ENCODE data around the gene SLC6A12.
"Not testable (repeated sequence)": the region's sequence is repeated elsewhere in the genome, so short reads cannot be mapped to it uniquely, and the experiment has no call there.

Gene SLC6A12

DNA sequence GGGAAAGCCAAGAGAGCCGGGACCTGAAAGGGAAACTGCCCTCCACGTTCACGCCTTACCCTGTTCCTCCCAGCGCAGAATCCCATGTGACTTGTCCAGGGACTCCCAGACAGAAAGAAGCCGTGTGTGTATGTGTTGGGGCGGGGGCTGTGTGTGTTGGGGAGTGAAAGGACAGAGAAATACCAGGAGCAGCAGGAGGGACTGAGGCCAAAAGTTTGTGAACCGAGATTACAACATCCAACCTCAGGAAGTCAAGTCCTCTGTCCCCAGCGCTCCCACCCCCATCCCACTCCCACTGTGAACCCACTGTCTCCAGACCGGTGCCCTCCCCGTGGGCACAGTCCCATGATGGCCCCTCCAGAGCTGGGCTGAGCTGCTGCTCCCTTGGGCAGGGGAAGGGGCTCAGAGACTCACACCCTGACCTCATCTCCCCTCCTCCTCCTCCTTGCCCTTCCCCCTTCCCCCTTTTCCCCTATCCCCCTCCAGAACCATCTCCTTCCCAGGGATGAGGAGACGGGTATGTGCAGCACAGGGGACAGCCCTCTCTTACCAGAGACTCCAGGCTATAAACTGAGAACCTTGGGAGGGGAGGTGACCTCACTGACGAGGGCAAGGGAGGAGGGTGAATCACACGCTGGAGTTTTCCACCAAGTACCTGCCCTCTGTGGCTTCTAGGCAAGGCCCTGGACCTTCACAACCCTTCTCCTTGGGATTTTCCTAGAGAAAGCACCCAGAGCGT lies at the start of gene SLC6A12:
Gene SLC6A12, minus strand, starts transcription at position 155 of the 739 bp plus-strand sequence. CDS start 4,171 bp downstream, outside the sequence.
- no peak for DNase-seq (ENCODE audit: low read depth)

GRCh38 chr12:263574-263973 lies 49.6 kb upstream of the SLC6A12 start:
- no peak for DNase-seq (ENCODE audit: low read depth)

DNA sequence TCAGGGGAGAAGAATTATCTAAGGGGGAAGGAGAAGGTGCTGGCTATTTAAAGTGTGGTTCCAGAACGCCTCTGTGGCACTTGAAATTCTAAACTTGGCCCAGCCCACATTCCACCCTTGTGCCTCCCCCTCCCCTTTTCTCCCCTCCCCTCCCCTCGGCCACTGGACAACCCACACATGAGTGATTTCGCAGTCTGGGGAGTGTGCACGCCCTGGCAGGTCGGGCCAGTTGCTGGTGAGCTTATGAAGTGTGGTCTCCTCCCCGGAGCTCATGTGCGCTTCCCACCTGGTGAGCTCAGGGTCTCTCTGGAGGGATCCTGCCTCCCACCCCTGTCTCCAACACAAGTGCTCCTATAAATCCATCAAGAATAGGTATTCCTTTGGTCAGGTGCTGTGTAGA lies 48.9 kb upstream of the SLC6A12 start, which contains the start of gene SLC6A13:
Gene SLC6A13, minus strand, starts transcription at position 20 of the 400 bp plus-strand sequence. CDS start 2,784 bp downstream, outside the sequence.
- DNase-seq (ENCODE audit: low read depth) = no peak

DNA sequence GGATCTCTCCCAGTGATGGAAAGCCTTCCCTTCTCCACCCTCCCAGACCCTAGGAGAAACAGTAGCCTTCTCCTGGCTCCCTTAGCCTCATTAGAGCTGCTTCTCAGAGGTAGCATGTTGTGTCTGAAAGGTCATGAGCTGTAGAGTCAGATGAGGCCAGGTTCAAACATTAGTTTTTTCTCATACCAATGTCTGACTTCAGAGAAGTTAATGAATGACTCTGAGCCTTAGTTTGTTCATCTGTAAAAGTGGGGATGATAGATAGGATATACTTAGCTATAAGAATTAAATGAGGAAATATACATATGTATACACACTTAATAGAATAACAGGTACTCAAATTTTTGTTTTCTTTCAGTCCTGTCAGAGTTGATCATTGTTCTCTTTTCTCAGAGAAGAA lies 48.2 kb upstream of the SLC6A12 start:
- no peak for DNase-seq (ENCODE audit: low read depth)

DNA sequence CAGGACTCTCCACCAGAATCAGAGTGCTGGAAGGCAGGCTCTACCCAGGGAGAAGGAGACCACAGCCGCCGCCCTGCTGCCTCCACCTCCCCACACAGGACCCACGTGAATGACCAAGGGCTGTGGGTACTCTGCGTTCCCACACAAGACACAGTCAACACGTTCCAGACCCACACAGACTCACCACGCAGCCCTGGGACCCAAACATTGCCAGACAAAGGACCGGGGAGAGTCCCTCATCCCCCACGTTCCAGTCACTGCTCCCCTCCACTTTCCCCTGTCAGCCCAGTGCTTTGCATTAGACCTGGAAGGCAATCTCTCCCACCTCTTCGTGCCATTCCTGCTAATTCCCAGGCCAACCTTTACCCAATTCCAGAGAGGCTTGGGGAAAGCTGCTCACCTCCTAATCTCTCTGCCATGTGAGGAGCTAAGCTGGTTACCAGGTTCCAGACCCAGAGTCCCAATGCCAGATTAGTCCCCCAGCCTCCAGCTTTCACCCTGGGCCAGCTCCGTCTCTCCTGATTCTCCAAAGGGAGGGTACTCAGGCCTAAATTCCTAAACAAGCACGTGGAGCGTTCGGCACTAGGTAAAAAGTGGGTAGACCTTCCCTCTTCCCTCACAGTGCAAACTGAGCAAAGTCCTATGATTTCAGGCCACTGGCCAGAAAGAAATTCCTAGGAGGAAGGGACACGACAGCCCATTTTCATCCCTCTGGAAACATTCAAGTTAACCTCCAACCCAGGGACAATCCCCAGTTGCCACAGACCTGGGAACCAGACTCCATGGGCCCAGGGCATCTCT lies 43.8 kb upstream of the SLC6A12 start:
- no peak for DNase-seq (ENCODE audit: low read depth)

DNA sequence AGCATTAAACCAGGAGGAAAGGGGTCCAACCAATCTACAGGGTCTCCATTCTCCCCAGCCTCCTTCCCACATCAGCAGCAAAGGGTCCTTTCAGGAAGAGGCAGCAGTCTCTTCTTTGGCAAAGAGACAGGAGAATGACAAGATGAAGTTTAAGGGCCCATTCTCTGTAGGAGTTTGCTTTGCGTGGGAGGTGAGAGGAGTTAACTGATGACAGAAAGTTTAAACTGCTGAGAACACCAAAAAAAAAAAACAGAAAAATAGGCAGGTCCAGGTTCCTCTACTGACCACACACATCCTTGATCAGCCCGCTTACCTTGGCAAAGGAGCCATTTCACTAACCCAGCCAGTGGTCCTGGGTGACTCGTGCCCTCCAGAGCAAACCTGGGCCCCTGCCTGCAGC lies 43.0 kb upstream of the SLC6A12 start:
- DNase-seq (ENCODE audit: low read depth) = no peak

- no peak for DNase-seq (ENCODE audit: low read depth)
Observed at GRCh38 chr12:256225-256624, 42.3 kb upstream of the SLC6A12 start.

GRCh38 chr12:254912-255311 lies 41.0 kb upstream of the SLC6A12 start:
- DNase-seq (ENCODE audit: low read depth) = no peak

DNA sequence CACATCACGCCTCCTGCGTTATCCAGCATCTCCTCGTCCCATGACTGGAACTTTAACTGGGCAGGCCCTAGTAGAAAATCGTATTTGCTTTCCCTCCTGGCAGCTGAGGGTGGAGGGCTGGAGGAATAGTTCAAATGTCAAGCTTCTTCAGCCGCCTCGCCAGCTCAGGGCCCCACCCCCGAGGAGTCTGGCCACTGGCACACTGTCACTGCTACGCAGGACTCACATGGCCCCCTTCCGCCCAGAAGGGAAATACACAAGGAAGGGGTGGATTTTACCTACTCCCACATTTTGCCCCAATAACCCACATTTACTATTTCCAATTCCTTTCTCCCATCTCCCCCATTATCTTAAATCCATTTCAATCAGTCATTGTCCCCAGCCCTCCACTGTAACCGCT lies 40.1 kb upstream of the SLC6A12 start:
- DNase-seq (ENCODE audit: low read depth) = no peak

DNA sequence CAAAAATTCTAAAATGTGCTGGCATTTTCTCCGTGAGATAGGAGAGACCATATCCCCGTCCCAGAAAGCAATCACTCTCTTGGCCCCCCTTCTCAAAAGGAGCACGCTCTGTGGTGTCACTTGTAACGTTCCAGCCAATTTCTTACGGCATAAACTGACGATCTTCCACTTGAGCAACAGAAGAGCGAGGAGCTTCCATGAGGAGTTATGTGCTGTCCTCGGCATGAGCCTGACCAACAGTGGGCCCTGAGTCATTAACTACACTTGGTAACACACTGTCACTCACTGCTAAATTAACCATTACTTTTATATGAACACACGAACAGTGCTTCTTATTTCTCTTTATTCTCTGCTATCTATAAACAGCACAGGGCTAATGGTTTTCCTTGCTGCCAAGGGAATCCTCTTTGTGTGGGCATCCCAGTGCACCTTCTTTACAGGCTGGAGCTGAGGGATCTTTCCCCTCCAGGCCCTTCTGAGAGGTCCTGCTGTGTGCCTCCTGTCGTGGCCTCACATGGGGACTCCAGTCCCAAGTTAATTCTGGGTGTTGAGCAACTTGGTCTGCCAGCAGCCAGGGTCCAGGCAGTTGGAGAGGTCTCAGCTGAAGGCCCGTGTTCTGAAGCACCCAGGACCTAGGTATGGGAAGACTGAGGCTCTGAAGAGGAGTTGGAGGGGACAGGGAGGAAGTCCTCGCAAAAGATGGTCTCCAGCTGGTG lies 39.3 kb upstream of the SLC6A12 start:
- DNase-seq (ENCODE audit: low read depth) = no peak

- no peak for DNase-seq (ENCODE audit: low read depth)
Observed at GRCh38 chr12:252636-253035, 38.7 kb upstream of the SLC6A12 start.

DNA sequence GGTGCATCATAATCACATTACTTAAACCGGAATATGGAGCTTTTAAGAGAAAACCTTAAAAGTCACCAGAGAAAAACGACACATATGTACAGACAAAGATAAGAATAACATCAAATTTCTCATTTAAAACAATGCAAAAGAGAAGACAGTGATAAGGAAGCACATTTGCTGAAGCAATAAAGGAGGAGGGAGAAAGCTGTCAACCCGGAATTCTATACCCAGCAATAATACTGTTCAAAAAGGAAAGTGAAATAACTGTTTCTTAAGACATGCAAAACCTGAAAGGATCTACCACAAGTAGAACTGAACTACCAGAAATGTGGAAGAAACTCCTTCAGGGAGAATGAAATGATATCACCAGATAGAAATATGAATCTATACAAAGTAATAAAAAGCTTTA lies 33.3 kb upstream of the SLC6A12 start:
- DNase-seq (ENCODE audit: low read depth) = no peak

- DNase-seq (ENCODE audit: low read depth) = no peak
Observed at GRCh38 chr12:243381-243780, 29.4 kb upstream of the SLC6A12 start.

DNA sequence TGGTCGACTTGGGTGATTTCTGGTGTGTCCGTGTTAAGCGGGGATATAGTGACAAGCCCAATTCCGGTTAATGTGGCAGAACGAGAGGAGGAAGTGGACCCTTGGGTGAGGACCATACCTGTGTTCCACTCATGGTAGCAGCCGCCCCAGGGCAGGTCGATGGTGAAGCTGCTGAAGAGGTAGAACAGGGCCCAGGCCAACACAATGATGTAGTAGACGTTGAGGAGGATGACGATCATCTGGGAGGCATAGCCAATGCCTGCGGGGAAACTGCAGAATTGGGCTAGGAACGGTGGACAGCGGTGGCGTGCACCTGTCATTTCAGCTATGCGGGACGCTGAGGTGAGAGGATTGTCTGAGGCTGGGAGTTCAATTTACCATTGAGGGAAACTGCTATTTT lies 28.5 kb upstream of the SLC6A12 start:
- no peak for DNase-seq (ENCODE audit: low read depth)

GRCh38 chr12:241266-241665 lies 27.3 kb upstream of the SLC6A12 start:
- DNase-seq (ENCODE audit: low read depth) = no peak

GRCh38 chr12:240566-240965 lies 26.6 kb upstream of the SLC6A12 start:
- no peak for DNase-seq (ENCODE audit: low read depth)

- DNase-seq (ENCODE audit: low read depth) = no peak
Observed at GRCh38 chr12:238736-239398, 24.9 kb upstream of the SLC6A12 start.

DNA sequence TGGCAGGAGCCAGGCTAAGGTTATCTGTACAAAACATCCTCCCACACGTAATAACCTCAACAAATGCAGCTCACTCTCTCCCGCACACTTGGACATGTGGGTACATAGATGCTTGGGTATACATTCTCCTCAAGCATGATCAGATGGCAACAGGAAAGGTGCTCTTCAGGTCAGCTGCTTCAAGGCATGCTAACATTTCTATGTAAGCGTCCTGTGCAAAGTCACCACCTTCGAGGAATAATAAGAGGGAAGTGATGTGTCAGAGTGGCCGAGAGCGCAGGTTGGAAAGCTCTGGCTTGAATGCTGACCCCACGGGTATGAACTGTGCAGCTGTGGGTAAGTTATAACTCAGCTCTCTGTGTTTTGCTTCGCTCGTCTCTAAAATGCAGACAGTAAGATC lies 24.2 kb upstream of the SLC6A12 start:
- DNase-seq (ENCODE audit: low read depth) = no peak

DNA sequence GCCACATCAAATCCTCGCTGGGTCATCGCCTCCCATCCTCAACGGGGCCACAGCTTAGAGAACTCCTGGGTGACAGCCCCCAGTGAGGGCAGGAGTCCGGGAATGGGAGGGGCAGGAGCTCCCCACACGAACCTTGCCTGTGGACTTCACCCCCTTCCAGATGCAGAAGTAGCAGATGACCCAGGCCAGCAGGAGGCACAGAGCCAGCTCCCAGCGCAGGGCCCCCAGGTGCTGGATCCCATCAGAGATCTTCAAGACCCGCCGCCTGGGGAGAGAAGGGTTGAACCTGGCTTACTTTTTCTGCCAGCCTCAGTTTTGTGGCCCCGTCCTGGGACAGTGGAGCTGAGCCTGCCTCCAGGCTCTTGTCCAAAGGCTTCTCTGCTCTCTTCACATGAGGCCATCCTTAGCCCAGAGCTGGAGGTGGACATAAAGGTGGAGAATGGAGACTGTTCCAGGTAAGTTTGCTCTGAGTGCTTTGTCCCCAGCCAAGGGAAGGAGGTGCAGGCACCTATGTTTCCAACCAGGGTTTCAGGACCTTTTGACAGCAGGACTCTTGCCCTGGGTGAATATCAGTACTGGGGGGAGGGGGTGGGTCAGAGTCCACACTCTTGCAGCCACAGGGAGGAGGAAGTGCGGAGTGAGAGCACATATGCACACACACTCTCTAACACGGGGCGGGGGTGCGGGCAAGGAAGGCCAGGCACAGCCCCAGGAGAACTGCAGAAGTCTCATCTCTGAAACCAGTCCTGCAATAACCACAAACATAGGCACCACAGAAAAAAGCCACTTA lies 23.3 kb upstream of the SLC6A12 start:
- no peak for DNase-seq (ENCODE audit: low read depth)

- DNase-seq (ENCODE audit: low read depth) = no peak
Observed at GRCh38 chr12:236445-236844, 22.5 kb upstream of the SLC6A12 start.

GRCh38 chr12:235967-236366 lies 22.0 kb upstream of the SLC6A12 start:
- not testable (repeated sequence) for DNase-seq (ENCODE audit: low read depth)
